ENCODE measurements around the gene DGKD.

- TF ChIP-seq GATA3 (IDR thresholded peaks at IDR 0.05; ENCODE audit: low read depth, low read length) (no peak), GATA2 (IDR thresholded peaks at IDR 0.05; ENCODE audit: low read depth, low read length) (no peak)
Observed at GRCh38 chr2:233439191-233439590, 84.9 kb downstream of the DGKD start.

Data from SH-SY5Y (cell line).